Right atrium auricular region (tissue), 2 donors: ENCODE data around the gene CNTLN. TPM values are rescaled to one million over a fixed set of nuclear protein-coding genes. Genes with fewer than 3 reads are reported as not detected.

Experiments
- DNase-seq: peaks from one replicate; pipeline ENCODE4 v3.0.0-alpha.2; 2019; ENCODE audit warnings: low spot score
- H3K27ac ChIP-seq, 2 donors: fragments of 200-600 bp; sonication (generic); 1 replicate in 1 of 2; 2 replicates in 1 of 2; pipeline ENCODE4 v1.5.1; 2016 to 2019
- H3K27me3 ChIP-seq, 2 donors: fragments of 200-600 bp; sonication (generic); one replicate each; pipeline versions ENCODE4 v1.5.1 to v1.6.0; 2017 to 2019
- H3K36me3 ChIP-seq: fragments of 200-600 bp; sonication (generic); one replicate; pipeline ENCODE4 v1.5.1; 2016
- H3K4me1 ChIP-seq, 2 donors: fragments of 200-600 bp; sonication (generic); one replicate each; pipeline versions ENCODE4 v1.5.1 to v1.6.0; 2017 to 2019
- H3K4me3 ChIP-seq, 2 donors: fragments of 200-600 bp; sonication (generic); 1 replicate in 1 of 2; 2 replicates in 1 of 2; pipeline ENCODE4 v1.5.1; 2017 to 2019; ENCODE audit warnings: mild to moderate bottlenecking in 1 of 2, moderate library complexity in 1 of 2
- H3K9me3 ChIP-seq, 2 donors: fragments of 200-600 bp; sonication (generic); one replicate each; pipeline ENCODE4 v1.5.1; 2019
- total RNA-seq, 2 donors: library from RNA; depleted of rRNA; stranded (reverse); fragments of >200 nt; gene quantifications; one replicate each; pipeline ENCODE4 v1.1.0, GENCODE V29; 2016
- TF ChIP-seq, protein P1 (sequence below), 2 donors: fragments of 200-600 bp; sonication (generic); IDR thresholded peaks; one replicate each; pipeline ENCODE4 v1.5.1; 2019; ENCODE audit warnings: antibody characterized with exemption in 2 of 2

CNTLN gene
- total RNA-seq, 2 donors from 2014 or later: 3.2 to 5.9 TPM

DNA sequence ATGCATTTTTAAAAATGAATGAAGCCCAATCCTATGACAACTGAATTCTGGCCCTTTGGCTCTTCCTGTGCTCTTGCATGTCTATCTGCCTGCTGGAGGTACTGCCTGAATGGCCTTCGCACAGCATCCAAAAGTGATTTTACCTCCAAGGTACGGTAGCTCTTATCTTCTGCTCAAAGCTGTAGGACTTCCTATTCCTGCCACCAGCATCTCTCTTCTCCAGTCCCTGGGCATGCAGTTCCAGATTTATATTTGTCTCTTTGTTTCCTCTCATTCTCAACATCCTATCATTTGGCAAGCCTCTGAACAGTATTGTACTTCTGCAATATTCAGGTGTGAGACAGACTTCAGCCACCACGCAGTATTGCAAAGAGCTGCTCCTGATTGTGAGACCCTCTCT is 400.3 kb downstream of the CNTLN start:
- Histone ChIP-seq H3K4me1 (no peaks in the 10 kb centered on the region), H3K36me3 (no peaks in the 10 kb centered on the region), H3K27ac (no peak overlapping the region), H3K4me3 (no peak overlapping the region), H3K27me3 (no peaks in the 10 kb centered on the region), H3K9me3 (no peaks in the 10 kb centered on the region)
- TF ChIP-seq, protein P1, sequence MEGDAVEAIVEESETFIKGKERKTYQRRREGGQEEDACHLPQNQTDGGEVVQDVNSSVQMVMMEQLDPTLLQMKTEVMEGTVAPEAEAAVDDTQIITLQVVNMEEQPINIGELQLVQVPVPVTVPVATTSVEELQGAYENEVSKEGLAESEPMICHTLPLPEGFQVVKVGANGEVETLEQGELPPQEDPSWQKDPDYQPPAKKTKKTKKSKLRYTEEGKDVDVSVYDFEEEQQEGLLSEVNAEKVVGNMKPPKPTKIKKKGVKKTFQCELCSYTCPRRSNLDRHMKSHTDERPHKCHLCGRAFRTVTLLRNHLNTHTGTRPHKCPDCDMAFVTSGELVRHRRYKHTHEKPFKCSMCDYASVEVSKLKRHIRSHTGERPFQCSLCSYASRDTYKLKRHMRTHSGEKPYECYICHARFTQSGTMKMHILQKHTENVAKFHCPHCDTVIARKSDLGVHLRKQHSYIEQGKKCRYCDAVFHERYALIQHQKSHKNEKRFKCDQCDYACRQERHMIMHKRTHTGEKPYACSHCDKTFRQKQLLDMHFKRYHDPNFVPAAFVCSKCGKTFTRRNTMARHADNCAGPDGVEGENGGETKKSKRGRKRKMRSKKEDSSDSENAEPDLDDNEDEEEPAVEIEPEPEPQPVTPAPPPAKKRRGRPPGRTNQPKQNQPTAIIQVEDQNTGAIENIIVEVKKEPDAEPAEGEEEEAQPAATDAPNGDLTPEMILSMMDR (IDR thresholded peaks at IDR 0.05): no peak
- no peak for DNase-seq

DNA sequence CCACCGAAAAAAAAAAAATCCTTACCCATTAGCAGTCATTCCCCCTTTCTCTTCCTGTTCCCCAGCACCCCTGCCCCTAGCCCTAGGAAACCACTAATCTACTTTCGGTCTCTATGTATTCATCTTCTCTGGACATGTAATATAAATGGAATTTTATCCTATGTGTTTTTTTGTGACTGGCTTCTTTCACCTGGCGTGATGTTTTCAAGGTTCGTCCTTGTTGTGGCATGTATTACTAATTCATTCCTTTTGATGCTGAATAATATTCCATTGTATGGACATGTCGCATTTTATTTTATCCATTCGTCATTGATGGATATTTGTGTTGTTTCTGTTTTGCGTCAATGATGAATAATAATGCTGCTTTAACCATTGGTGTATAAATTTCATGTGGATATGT is 401.2 kb downstream of the CNTLN start:
- no peak overlapping the region for H3K4me3 ChIP-seq
- no peaks in the 10 kb centered on the region for H3K9me3 ChIP-seq
- no peak overlapping the region for H3K27ac ChIP-seq
- no peaks in the 10 kb centered on the region for H3K4me1 ChIP-seq
- DNase-seq: no peak
- H3K36me3 ChIP-seq: no peaks in the 10 kb centered on the region
- H3K27me3 ChIP-seq: no peaks in the 10 kb centered on the region
- TF ChIP-seq, protein P1 (IDR thresholded peaks at IDR 0.05): no peak

DNA sequence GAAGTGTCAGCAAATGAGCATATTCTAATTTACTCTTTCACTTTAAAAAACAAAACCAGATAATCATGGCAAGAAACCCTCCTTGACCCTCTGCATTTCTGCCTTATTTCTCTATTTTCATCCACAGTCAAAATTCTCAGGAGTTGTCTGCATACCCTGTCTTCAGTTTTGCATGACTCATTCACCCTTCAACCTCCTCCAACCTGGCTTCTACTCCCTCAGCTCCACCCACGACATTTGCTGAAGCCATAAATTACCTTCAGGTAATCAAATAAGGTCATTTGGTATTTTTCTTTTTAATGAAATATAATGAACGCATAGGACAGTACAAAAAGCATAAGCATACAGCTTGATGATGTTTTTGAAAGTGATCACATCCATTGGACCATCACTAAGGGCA is 416.2 kb downstream of the CNTLN start:
- no peak for DNase-seq
- no peak overlapping the region for H3K27ac ChIP-seq
- H3K9me3 ChIP-seq: peaks cover 0 to 30% of the 10 kb centered on the region in 2 donors
- no peaks in the 10 kb centered on the region for H3K36me3 ChIP-seq
- no peaks in the 10 kb centered on the region for H3K27me3 ChIP-seq
- H3K4me3 ChIP-seq: no peak overlapping the region
- no peaks in the 10 kb centered on the region for H3K4me1 ChIP-seq
- TF ChIP-seq, protein P1 (IDR thresholded peaks at IDR 0.05): no peak
